K562 (cell line): ENCODE measurements around the gene ALG6. TPM values are rescaled to one million over a fixed set of nuclear protein-coding genes. Genes with fewer than 3 reads are reported as not detected.

Source experiments
- ATAC-seq: fragments of 200-7000 bp; cut with Tn5 transposase; 3 replicates; pipeline ENCODE4 v1.9.1; 2020; ENCODE audit warnings: moderate library complexity
- BruUV-seq: library from RNA; stranded (reverse); fragments of 400-500 nt; replicated peaks from 2 replicates; lab custom pipeline; 2021; lab: Mats Ljungman, UMichigan
- CTCF ChIA-PET: fragments of 300-600 bp; formaldehyde crosslinking; extraction: SDS; loops from one replicate; lab custom pipeline; 2021; ENCODE audit warnings: low intra/inter-chr PET ratio; lab: Yijun Ruan, JAX
- POLR2A ChIA-PET: fragments of 300-600, 350-650 bp; sonication (Branson Sonifier 250); formaldehyde crosslinking; extraction: SDS; loops from one replicate; lab custom pipeline; 2021; ENCODE audit warnings: antibody characterized with exemption, inconsistent platforms; lab: Yijun Ruan, JAX
- DNase-seq, 4 experiments: peaks; one replicate each; pipeline versions ENCODE4 v3.0.0 to v3.0.0-alpha.2; 2011 to 2018; ENCODE audit warnings: low spot score in 3 of 4, mixed read lengths in 3 of 4; ENCODE audit errors: extremely low read depth in 1 of 4
- FAIRE-seq: peaks from 2 replicates; lab custom pipeline; 2011; peaks lifted over from hg19 to GRCh38; lab: Jason Lieb, UNC
- H2AFZ ChIP-seq: 2 replicates; pipeline ENCODE4 v1.6.0; 2011; ENCODE audit warnings: low read depth, low read length, control low read depth, inconsistent platforms
- H3K27ac ChIP-seq: fragments of 200-600 bp; 3 replicates; pipeline ENCODE4 v1.8.0; 2011; ENCODE audit warnings: low read depth, mild to moderate bottlenecking, control low read depth, inconsistent platforms, low read length, moderate library complexity, mixed read lengths; ENCODE audit errors: extremely low read depth
- H3K27me3 ChIP-seq, 2 experiments: fragments of 300-600 bp in 1 of 2; 2 replicates in 1 of 2; 3 replicates in 1 of 2; pipeline versions ENCODE4 v1.6.0 to v1.8.0; 2011; ENCODE audit warnings: inconsistent platforms in 2 of 2, low read length in 2 of 2, mild to moderate bottlenecking in 1 of 2, mixed read lengths in 1 of 2, moderate library complexity in 1 of 2; ENCODE audit not compliant: control insufficient read depth in 2 of 2, insufficient read depth in 2 of 2
- H3K36me3 ChIP-seq: fragments of 300-600 bp; 3 replicates; pipeline ENCODE4 v1.8.0; 2011; ENCODE audit warnings: mild to moderate bottlenecking, low read length, inconsistent platforms; ENCODE audit not compliant: control insufficient read depth, insufficient read depth
- H3K4me1 ChIP-seq, 2 experiments: fragments of 200-600 bp in 1 of 2; replicated peaks in 1 of 2; 2 replicates in 1 of 2; 3 replicates in 1 of 2; pipeline versions ENCODE4 v1.5.1 to v1.8.0; 2011; ENCODE audit warnings: inconsistent platforms in 2 of 2, low read length in 2 of 2, mild to moderate bottlenecking in 1 of 2, mixed read lengths in 1 of 2, moderate library complexity in 1 of 2; ENCODE audit not compliant: control insufficient read depth in 2 of 2, insufficient read depth in 2 of 2
- H3K4me2 ChIP-seq: 2 replicates; pipeline ENCODE4 v1.6.1; 2011; ENCODE audit warnings: low read length, control low read depth, inconsistent platforms, mixed read lengths; ENCODE audit not compliant: insufficient read depth
- H3K4me3 ChIP-seq: fragments of 200-600 bp; sonication (generic), shearing (Covaris generic); 2 replicates; pipeline ENCODE4 v1.5.1; 2016; ENCODE audit warnings: control low read depth, inconsistent platforms
- H3K79me2 ChIP-seq: fragments of 200-600 bp; 3 replicates; pipeline ENCODE4 v1.8.0; 2011; ENCODE audit warnings: low read length, inconsistent platforms; ENCODE audit not compliant: control insufficient read depth, insufficient read depth
- H3K9ac ChIP-seq, 2 experiments: 2 replicates each; pipeline versions ENCODE4 v1.6.0 to v1.6.1; 2011; ENCODE audit warnings: low read depth in 2 of 2, low read length in 2 of 2, control low read depth in 1 of 2, inconsistent platforms in 1 of 2, mild to moderate bottlenecking in 1 of 2, mixed read lengths in 1 of 2; ENCODE audit not compliant: insufficient read depth in 1 of 2
- H3K9me1 ChIP-seq: one replicate; pipeline ENCODE4 v1.6.0; 2011; ENCODE audit warnings: inconsistent platforms, mild to moderate bottlenecking, low read length, moderate library complexity; ENCODE audit not compliant: control insufficient read depth, insufficient read depth
- H3K9me3 ChIP-seq: replicated peaks from 2 replicates; pipeline ENCODE4 v1.5.1; 2011; ENCODE audit warnings: low read depth, low read length, inconsistent platforms; ENCODE audit not compliant: control insufficient read depth, insufficient read depth
- H4K20me1 ChIP-seq: replicated peaks from 2 replicates; pipeline ENCODE4 v1.6.1; 2011; ENCODE audit warnings: low read length, inconsistent platforms, mixed read lengths; ENCODE audit not compliant: control insufficient read depth, insufficient read depth
- CEBPB ChIP-seq: fragments of 450-650 bp; IDR thresholded peaks from 2 replicates; pipeline ENCODE4 v1.6.1; 2016; ENCODE audit warnings: missing genetic modification characterization, missing compliant biosample characterization
- LEF1 ChIP-seq: fragments of 450-650 bp; IDR thresholded peaks from 2 replicates; pipeline ENCODE4 v1.6.1; 2016; ENCODE audit warnings: mild to moderate bottlenecking
- NR2C2 ChIP-seq, 2 experiments: fragments of 200-800 bp in 1 of 2; sonication (Bioruptor generic) in 1 of 2; sonication (generic) in 1 of 2; formaldehyde crosslinking in 1 of 2; IDR thresholded peaks; 2 replicates each; pipeline versions ENCODE4 v1.6.1 to v1.8.0; 2016 to 2022; ENCODE audit warnings: mild to moderate bottlenecking in 1 of 2, missing compliant biosample characterization in 1 of 2, missing genetic modification characterization in 1 of 2, missing genetic modification reagents in 1 of 2
- SP2 ChIP-seq: IDR thresholded peaks from 2 replicates; pipeline ENCODE4 v1.6.1; 2011; ENCODE audit warnings: mild to moderate bottlenecking, low read depth, low read length, moderate library complexity; ENCODE audit not compliant: poor library complexity, severe bottlenecking; ENCODE audit errors: extremely low read depth
- SREBF2 ChIP-seq: sonication (generic); formaldehyde crosslinking; IDR thresholded peaks from 2 replicates; pipeline ENCODE4 v1.4.0; 2020; ENCODE audit warnings: mild to moderate bottlenecking, missing genetic modification reagents
- STAT5B ChIP-seq: fragments of 250-450 bp; sonication (Bioruptor Pico); IDR thresholded peaks from 2 replicates; pipeline ENCODE4 v1.8.0; 2021; ENCODE audit warnings: mild to moderate bottlenecking, inconsistent platforms
- VEZF1 ChIP-seq: fragments of 200-800 bp; sonication (Bioruptor generic); IDR thresholded peaks from 2 replicates; pipeline ENCODE4 v1.6.1; 2017; ENCODE audit warnings: missing genetic modification characterization, missing compliant biosample characterization
- ZFP30 ChIP-seq: fragments of 250-450 bp; sonication (Bioruptor Pico); IDR thresholded peaks from 2 replicates; pipeline ENCODE4 v1.8.0; 2022; ENCODE audit warnings: moderate library complexity, mild to moderate bottlenecking, inconsistent platforms, borderline replicate concordance
- ZNF398 ChIP-seq: fragments of 250-450 bp; sonication (Bioruptor Pico); IDR thresholded peaks from 2 replicates; pipeline ENCODE4 v1.8.0; 2021; ENCODE audit warnings: moderate library complexity, mild to moderate bottlenecking, inconsistent platforms
- ZNF586 ChIP-seq: fragments of 450-650 bp; formaldehyde crosslinking; conservative IDR thresholded peaks from 2 replicates; pipeline ENCODE4 v1.4.0; 2020; ENCODE audit warnings: mild to moderate bottlenecking, moderate library complexity
- WGBS: fragments of 100-300 bp; shearing (Covaris generic); methylation state at CpG from one replicate; pipeline ENCODE4 v1.1.6; 2016; ENCODE audit warnings: low coverage, mixed read lengths; ENCODE audit not compliant: insufficient coverage; ENCODE audit errors: missing lambda C conversion rate; 5-methylcytosine and 5-hydroxymethylcytosine counted together
- in situ Hi-C: fragments of 300-500 bp; cut with MboI; formaldehyde crosslinking; loops from 4 replicates; pipeline ENCODE4 v1.15.0; 2018; ENCODE audit warnings: inconsistent platforms, mixed read lengths
- intact Hi-C: fragments of 100-400 bp; cut with micrococcal nuclease; formaldehyde crosslinking; loops from 2 replicates; pipeline ENCODE4 v1.14.2; 2022
- polyA plus RNA-seq, 8 experiments: library from polyadenylated mRNA; depleted of rRNA in 4 of 8; stranded (reverse) in 5 of 8; unstranded in 3 of 8; fragments of >200 nt; fragmentation: Nextera tagmentation in 2 of 8; fragmentation: Illumina TruSeq in 1 of 8; extraction: Ambion mirVana in 2 of 8; extraction: Trizol in 1 of 8; gene quantifications; 2 replicates each; pipeline versions ENCODE4 v1.2.1 to v1.2.3, GENCODE V29; 2011 to 2014; ENCODE audit warnings: inconsistent platforms in 1 of 8, missing spikeins in 1 of 8
- total RNA-seq, 7 experiments: library from RNA; depleted of rRNA in 6 of 7; stranded (reverse); fragments of >200 nt in 6 of 7; fragmentation: Illumina TruSeq in 2 of 7; extraction: Trizol in 2 of 7; gene quantifications; 2 replicates each; pipeline versions ENCODE4 v1.2.1 to v1.2.3, GENCODE V29; 2011 to 2021; ENCODE audit warnings: low replicate concordance in 1 of 7

ALG6 gene
- total and polyA plus RNA-seq, 9 of the 15 experiments (the other 6 are each of a cell fraction or from before 2014, with no cell fraction given), result 14.6 to 35.7 (median 23.3) TPM

- CTCF ChIA-PET, result no interaction called here
- Histone ChIP-seq H2AFZ (peak overlapping the region; percentile 3; the same call in 1 of the 2 replicates), H4K20me1 (no peaks in the 10 kb centered on the region), H3K36me3 (no peaks in the 10 kb centered on the region), H3K9ac (no peak overlapping the region), H3K4me2 (no peak overlapping the region)
- no TSS peak for BruUV-seq
- DNase-seq, result no peak
- POLR2A ChIA-PET, result no interaction called here
- WGBS, result 32% methylated on average over 5 of the region's 5 CpGs
- ATAC-seq, result no peak
- FAIRE-seq, result no peak
- TF ChIP-seq CEBPB (peak; percentile 36; the same call in 1 of the 2 replicates), LEF1 (no peak)
- TF ChIP-seq, all 486 proteins: peak for 1
- H3K4me1 ChIP-seq, result peaks cover 9 to 11% of the 10 kb centered on the region in 2 experiments; a peak in 4 of 5 replicates
- intact Hi-C loops, result loop anchor here (10.0 kb wide), 1 partner anchor 162 kb away; the partner anchor contains the start of genes EFCAB7 and ITGB3BP
- no peaks in the 10 kb centered on the region for H3K9me1 ChIP-seq
- peaks cover 5% of the 10 kb centered on the region for H3K79me2 ChIP-seq
- no peaks in the 10 kb centered on the region for H3K27me3 ChIP-seq
- no peak overlapping the region for H3K4me3 ChIP-seq
- in situ Hi-C loops, result no loop called here
- no peaks in the 10 kb centered on the region for H3K9me3 ChIP-seq
- H3K27ac ChIP-seq, result no peak overlapping the region
These were observed 4.4 kb upstream of the ALG6 start for GRCh38 chr1:63363014-63363413.

- BruUV-seq, result TSS peak; percentile 81
- Histone ChIP-seq H3K9me3 (no peaks in the 10 kb centered on the region), H3K9ac (peak overlapping the region; percentile 81 to 91), H3K79me2 (peaks cover 14% of the 10 kb centered on the region), H4K20me1 (no peaks in the 10 kb centered on the region), H3K36me3 (peaks cover 10% of the 10 kb centered on the region; the same call in 2 of the 3 replicates), H3K9me1 (no peaks in the 10 kb centered on the region), H3K4me1 (peaks cover 6 to 11% of the 10 kb centered on the region in 2 experiments; a peak in 4 of 5 replicates), H2AFZ (peak overlapping the region; percentile 99), H3K27me3 (no peaks in the 10 kb centered on the region), H3K4me3 (peak overlapping the region; percentile 72), H3K27ac (peak overlapping the region; percentile 64), H3K4me2 (peak overlapping the region; percentile 85)
- CTCF ChIA-PET, result interaction anchor here (0.6 kb wide), 1 partner anchor 192 kb away, joined by 3 read pairs; no protein-coding TSS in a partner anchor
- ATAC-seq (no peak), FAIRE-seq (no peak), DNase-seq (no peak)
- intact Hi-C loops, result loop anchor here (10.0 kb wide), 1 partner anchor 158 kb away; the partner anchor contains the start of genes EFCAB7 and ITGB3BP
- 83% methylated on average over 7 of the region's 7 CpGs for WGBS
- in situ Hi-C loops, result no loop called here
- POLR2A ChIA-PET, result interaction anchor here (0.8 kb wide), 1 partner anchor 231 kb away, joined by 3 read pairs; no protein-coding TSS in a partner anchor
- TF ChIP-seq SREBF2 (CRISPR knock-in tag) (no peak), SP2 (no peak), VEZF1 (no peak), NR2C2 (CRISPR knock-in tag; IDR thresholded peaks at IDR 0.05) (no peak), NR2C2 (tag; IDR thresholded peaks at IDR 0.05) (peak; percentile 37; the same call in 1 of the 2 replicates), ZNF398 (no peak), STAT5B (CRISPR knock-in tag) (no peak), ZFP30 (CRISPR knock-in tag) (no peak), ZNF586 (CRISPR knock-in tag) (no peak)
These were observed 566 bp upstream of the ALG6 start for GRCh38 chr1:63366908-63367214.
